GM19463 (cell line): ENCODE results near the gene FGF8.

ENCODE experiments used
- ATAC-seq: cut with Tn5 transposase; IDR thresholded peaks from one replicate; pipeline ENCODE4 v1.9.1; 2021; ENCODE audit warnings: mild to moderate bottlenecking, moderate library complexity; ENCODE audit not compliant: unreplicated experiment

Gene FGF8

GRCh38 chr10:101782811-101783735 is 7.2 kb upstream of the FGF8 start, which contains the start of gene NPM3:
TSS of gene NPM3 (minus strand) at chr10:101783446. CDS start at chr10:101783390, 56 bp downstream.
- ATAC-seq: peak; percentile 74

- ATAC-seq: no peak
These were observed 6.3 kb upstream of the FGF8 start for GRCh38 chr10:101781984-101782810.

GRCh38 chr10:101781655-101781983 is 5.7 kb upstream of the FGF8 start:
- ATAC-seq: no peak

- no peak for ATAC-seq
These were observed 5.1 kb upstream of the FGF8 start for GRCh38 chr10:101780818-101781654.

GRCh38 chr10:101780187-101780817 is 4.4 kb upstream of the FGF8 start:
- no peak for ATAC-seq

GRCh38 chr10:101779544-101780186 is 3.8 kb upstream of the FGF8 start:
- peak; percentile 32 for ATAC-seq

- no peak for ATAC-seq
These were observed 3.0 kb upstream of the FGF8 start for GRCh38 chr10:101778781-101779543.

GRCh38 chr10:101778151-101778780 is 2.4 kb upstream of the FGF8 start:
- no peak for ATAC-seq

- ATAC-seq: no peak
These were observed 1.8 kb upstream of the FGF8 start for GRCh38 chr10:101777619-101778145.

GRCh38 chr10:101776161-101776817 is 375 bp upstream of the FGF8 start:
- no peak for ATAC-seq

GRCh38 chr10:101774589-101775272 is 1.2 kb downstream of the FGF8 start:
- no peak for ATAC-seq

- no peak for ATAC-seq
These were observed 1.9 kb downstream of the FGF8 start for GRCh38 chr10:101773923-101774588.

- no peak for ATAC-seq
These were observed 2.8 kb downstream of the FGF8 start for GRCh38 chr10:101772895-101773761.

GRCh38 chr10:101772017-101772894 is 3.7 kb downstream of the FGF8 start:
- no peak for ATAC-seq

GRCh38 chr10:101771380-101771779 is 4.5 kb downstream of the FGF8 start:
- ATAC-seq: no peak
